Mesenchymal stem cell (in vitro differentiated cells and primary cell): ENCODE measurements around the gene ARHGAP32.

Experiments used
- DNase-seq: peaks from one replicate; pipeline ENCODE4 v3.0.0-alpha.2; 2013
- H2AFZ ChIP-seq: one replicate; pipeline ENCODE4 v1.6.1; 2013; ENCODE audit warnings: low read depth, mild to moderate bottlenecking, control low read depth, inconsistent platforms, low read length, moderate library complexity
- H2AK5ac ChIP-seq: 2 replicates; pipeline ENCODE4 v1.6.1; 2013; ENCODE audit warnings: low read length, moderate library complexity, mild to moderate bottlenecking, inconsistent platforms; ENCODE audit not compliant: severe bottlenecking
- H2BK120ac ChIP-seq: one replicate; pipeline ENCODE4 v1.6.1; 2013; ENCODE audit warnings: low read depth, mild to moderate bottlenecking, inconsistent platforms, low read length, moderate library complexity
- H2BK12ac ChIP-seq, 2 experiments: one replicate each; pipeline ENCODE4 v1.6.1; 2013; ENCODE audit warnings: inconsistent platforms in 2 of 2, low read length in 2 of 2, mild to moderate bottlenecking in 2 of 2, moderate library complexity in 2 of 2, control low read depth in 1 of 2
- H2BK15ac ChIP-seq: one replicate; pipeline ENCODE4 v1.6.1; 2013; ENCODE audit warnings: mild to moderate bottlenecking, low read depth, inconsistent platforms; ENCODE audit not compliant: poor library complexity, severe bottlenecking
- H2BK5ac ChIP-seq: 2 replicates; pipeline ENCODE4 v1.6.1; 2013; ENCODE audit warnings: low read depth, mild to moderate bottlenecking, low read length, control low read depth, inconsistent platforms; ENCODE audit not compliant: poor library complexity, severe bottlenecking
- H3K14ac ChIP-seq, 2 experiments: one replicate each; pipeline ENCODE4 v1.6.1; 2013; ENCODE audit warnings: inconsistent platforms in 2 of 2, low read length in 2 of 2, control low read depth in 1 of 2, mild to moderate bottlenecking in 1 of 2, moderate library complexity in 1 of 2
- H3K18ac ChIP-seq, 2 experiments: one replicate each; pipeline ENCODE4 v1.6.1; 2013; ENCODE audit warnings: inconsistent platforms in 2 of 2, low read length in 2 of 2, control low read depth in 1 of 2, low read depth in 1 of 2, mild to moderate bottlenecking in 1 of 2
- H3K23ac ChIP-seq, 2 experiments: one replicate each; pipeline ENCODE4 v1.6.1; 2013; ENCODE audit warnings: inconsistent platforms in 2 of 2, low read length in 2 of 2, mild to moderate bottlenecking in 2 of 2, moderate library complexity in 2 of 2, control low read depth in 1 of 2
- H3K27ac ChIP-seq: 2 replicates; pipeline ENCODE4 v1.5.1; 2013; ENCODE audit warnings: mild to moderate bottlenecking, moderate library complexity, low read length, control low read depth, inconsistent platforms; ENCODE audit not compliant: poor library complexity, severe bottlenecking
- H3K27me3 ChIP-seq, 2 experiments: 2 replicates each; pipeline versions ENCODE4 v1.6.1 to v1.7.0; 2013; ENCODE audit warnings: low read length in 2 of 2, mild to moderate bottlenecking in 2 of 2, moderate library complexity in 2 of 2, control low read depth in 1 of 2, inconsistent platforms in 1 of 2; ENCODE audit not compliant: control insufficient read depth in 1 of 2, insufficient read depth in 1 of 2
- H3K36me3 ChIP-seq, 2 experiments: 2 replicates each; pipeline versions ENCODE4 v1.6.1 to v1.7.0; 2013; ENCODE audit warnings: low read length in 2 of 2, control low read depth in 1 of 2, inconsistent platforms in 1 of 2, low read depth in 1 of 2, mild to moderate bottlenecking in 1 of 2; ENCODE audit not compliant: insufficient read depth in 2 of 2, control insufficient read depth in 1 of 2
- H3K4ac ChIP-seq, 2 experiments: one replicate each; pipeline ENCODE4 v1.6.1; 2013; ENCODE audit warnings: inconsistent platforms in 2 of 2, low read length in 2 of 2, mild to moderate bottlenecking in 2 of 2, moderate library complexity in 2 of 2, control low read depth in 1 of 2, low read depth in 1 of 2
- H3K4me1 ChIP-seq: 2 replicates; pipeline ENCODE4 v1.6.1; 2013; ENCODE audit warnings: low read depth, low read length, control low read depth; ENCODE audit not compliant: control insufficient read depth, insufficient read depth
- H3K4me2 ChIP-seq: 2 replicates; pipeline ENCODE4 v1.6.1; 2013; ENCODE audit warnings: low read length, mild to moderate bottlenecking, inconsistent platforms; ENCODE audit not compliant: poor library complexity, severe bottlenecking
- H3K4me3 ChIP-seq, 2 experiments: 2 replicates each; pipeline versions ENCODE4 v1.5.1 to v1.7.0; 2013; ENCODE audit warnings: low read length in 2 of 2, mild to moderate bottlenecking in 2 of 2, control low read depth in 1 of 2, low read depth in 1 of 2; ENCODE audit not compliant: insufficient read depth in 1 of 2
- H3K79me1 ChIP-seq: replicated peaks from 2 replicates; pipeline ENCODE4 v1.6.1; 2013; ENCODE audit warnings: mild to moderate bottlenecking, control low read depth, low read length, inconsistent platforms; ENCODE audit not compliant: poor library complexity, severe bottlenecking
- H3K9ac ChIP-seq: 2 replicates; pipeline ENCODE4 v1.7.0; 2013; ENCODE audit warnings: mild to moderate bottlenecking, low read length, moderate library complexity
- H3K9me3 ChIP-seq: 2 replicates; pipeline ENCODE4 v1.7.0; 2013; ENCODE audit warnings: mild to moderate bottlenecking, low read length; ENCODE audit not compliant: control insufficient read depth
- H4K8ac ChIP-seq: one replicate; pipeline ENCODE4 v1.6.1; 2013; ENCODE audit warnings: inconsistent platforms, mild to moderate bottlenecking, low read length, moderate library complexity
- H4K91ac ChIP-seq: one replicate; pipeline ENCODE4 v1.6.1; 2013; ENCODE audit warnings: mild to moderate bottlenecking, low read length, inconsistent platforms
- WGBS: methylation state at CpG from one replicate; pipeline ENCODE4 v1.1.7; 2013; ENCODE audit warnings: mixed read lengths; 5-methylcytosine and 5-hydroxymethylcytosine counted together

ARHGAP32 gene

GRCh38 chr11:129045150-129045549 lies 147.0 kb downstream of the ARHGAP32 start:
- Histone ChIP-seq H4K8ac (no peak overlapping the region), H3K27ac (no peak overlapping the region), H4K91ac (no peak overlapping the region), H3K36me3 (no peaks in the 10 kb centered on the region), H3K79me1 (no peaks in the 10 kb centered on the region), H2AFZ (no peak overlapping the region), H3K4me3 (no peak overlapping the region), H2BK15ac (no peak overlapping the region), H3K9ac (no peak overlapping the region), H3K4me1 (no peaks in the 10 kb centered on the region), H3K9me3 (no peaks in the 10 kb centered on the region), H3K18ac (no peak overlapping the region), H2BK12ac (no peak overlapping the region), H3K14ac (no peak overlapping the region), H2BK120ac (no peak overlapping the region), H2AK5ac (no peak overlapping the region), H2BK5ac (no peak overlapping the region), H3K4me2 (no peak overlapping the region), H3K27me3 (no peaks in the 10 kb centered on the region), H3K23ac (no peak overlapping the region), H3K4ac (no peak overlapping the region)
- WGBS: 96% methylated on average over 3 of the region's 5 CpGs
- no peak for DNase-seq

GRCh38 chr11:129042503-129042902 lies 149.6 kb downstream of the ARHGAP32 start:
- no peak overlapping the region for H3K4me2 ChIP-seq
- no peak overlapping the region for H2BK120ac ChIP-seq
- no peak overlapping the region for H4K8ac ChIP-seq
- no peak overlapping the region for H3K4me3 ChIP-seq
- no peak overlapping the region for H3K4ac ChIP-seq
- no peak overlapping the region for H2BK15ac ChIP-seq
- H2AK5ac ChIP-seq: no peak overlapping the region
- no peak overlapping the region for H4K91ac ChIP-seq
- no peak overlapping the region for H3K18ac ChIP-seq
- no peak overlapping the region for H2AFZ ChIP-seq
- no peaks in the 10 kb centered on the region for H3K79me1 ChIP-seq
- H2BK12ac ChIP-seq: no peak overlapping the region
- H2BK5ac ChIP-seq: no peak overlapping the region
- H3K14ac ChIP-seq: no peak overlapping the region
- WGBS: 44% methylated on average over 1 of the region's 4 CpGs
- no peaks in the 10 kb centered on the region for H3K4me1 ChIP-seq
- no peaks in the 10 kb centered on the region for H3K9me3 ChIP-seq
- no peak overlapping the region for H3K23ac ChIP-seq
- H3K27me3 ChIP-seq: no peaks in the 10 kb centered on the region
- H3K27ac ChIP-seq: no peak overlapping the region
- DNase-seq: peak; percentile 21
- no peak overlapping the region for H3K9ac ChIP-seq
- H3K36me3 ChIP-seq: no peaks in the 10 kb centered on the region

- peak overlapping the region in 1 of 2 experiments; percentile 34 for H3K4me3 ChIP-seq
- H3K23ac ChIP-seq: no peak overlapping the region
- H3K27ac ChIP-seq: no peak overlapping the region
- H2AK5ac ChIP-seq: no peak overlapping the region
- no peak overlapping the region for H2BK5ac ChIP-seq
- no peaks in the 10 kb centered on the region for H3K4me1 ChIP-seq
- H3K36me3 ChIP-seq: no peaks in the 10 kb centered on the region
- no peaks in the 10 kb centered on the region for H3K27me3 ChIP-seq
- no peak overlapping the region for H3K4ac ChIP-seq
- H4K8ac ChIP-seq: no peak overlapping the region
- H2AFZ ChIP-seq: no peak overlapping the region
- no peak overlapping the region for H3K14ac ChIP-seq
- DNase-seq: peak; percentile 25
- H2BK120ac ChIP-seq: no peak overlapping the region
- H3K9ac ChIP-seq: peak overlapping the region; percentile 44
- WGBS: 63% methylated on average over 1 of the region's 3 CpGs
- H4K91ac ChIP-seq: no peak overlapping the region
- H3K4me2 ChIP-seq: no peak overlapping the region
- no peaks in the 10 kb centered on the region for H3K9me3 ChIP-seq
- H3K18ac ChIP-seq: no peak overlapping the region
- H2BK15ac ChIP-seq: no peak overlapping the region
- no peak overlapping the region for H2BK12ac ChIP-seq
- no peaks in the 10 kb centered on the region for H3K79me1 ChIP-seq
Observed at GRCh38 chr11:129041611-129042018, 150.5 kb downstream of the ARHGAP32 start.

- no peak overlapping the region for H3K18ac ChIP-seq
- no peak overlapping the region for H3K4ac ChIP-seq
- H3K36me3 ChIP-seq: no peaks in the 10 kb centered on the region
- no peak overlapping the region for H3K4me3 ChIP-seq
- H3K14ac ChIP-seq: no peak overlapping the region
- no peak overlapping the region for H3K27ac ChIP-seq
- H4K8ac ChIP-seq: no peak overlapping the region
- no peaks in the 10 kb centered on the region for H3K4me1 ChIP-seq
- no peaks in the 10 kb centered on the region for H3K9me3 ChIP-seq
- H3K23ac ChIP-seq: no peak overlapping the region
- H3K27me3 ChIP-seq: no peaks in the 10 kb centered on the region
- H2BK15ac ChIP-seq: no peak overlapping the region
- no peak overlapping the region for H2AK5ac ChIP-seq
- no peaks in the 10 kb centered on the region for H3K79me1 ChIP-seq
- no peak for DNase-seq
- H2BK5ac ChIP-seq: no peak overlapping the region
- no peak overlapping the region for H2BK12ac ChIP-seq
- H4K91ac ChIP-seq: no peak overlapping the region
- H3K4me2 ChIP-seq: no peak overlapping the region
- H2BK120ac ChIP-seq: no peak overlapping the region
- no peak overlapping the region for H2AFZ ChIP-seq
- H3K9ac ChIP-seq: peak overlapping the region; percentile 44
Observed at GRCh38 chr11:129040934-129041333, 151.2 kb downstream of the ARHGAP32 start.
